GM13976 (cell line): ENCODE data around the gene NXF2.
"Not testable (repeated sequence)": the region's sequence is repeated elsewhere in the genome, so short reads cannot be mapped to it uniquely, and the experiment has no call there.

ENCODE experiments used
- DNase-seq: peaks from one replicate; pipeline ENCODE4 v3.0.0; 2012; ENCODE audit warnings: low spot score
- in situ Hi-C: fragments of 300-500 bp; cut with MboI; formaldehyde crosslinking; loops from one replicate; pipeline ENCODE4 v1.12.0; 2022; ENCODE audit warnings: low sequenced_read_pairs, mixed read lengths, inconsistent platforms; ENCODE audit not compliant: unreplicated experiment
- TF ChIP-seq, protein P1 (sequence below): IDR thresholded peaks from 2 replicates; pipeline ENCODE4 v1.5.1; 2012; ENCODE audit warnings: borderline replicate concordance, mild to moderate bottlenecking; ENCODE audit not compliant: insufficient read depth; ENCODE audit errors: extremely low read depth, missing control alignments, control extremely low read depth

NXF2 gene, protein sequence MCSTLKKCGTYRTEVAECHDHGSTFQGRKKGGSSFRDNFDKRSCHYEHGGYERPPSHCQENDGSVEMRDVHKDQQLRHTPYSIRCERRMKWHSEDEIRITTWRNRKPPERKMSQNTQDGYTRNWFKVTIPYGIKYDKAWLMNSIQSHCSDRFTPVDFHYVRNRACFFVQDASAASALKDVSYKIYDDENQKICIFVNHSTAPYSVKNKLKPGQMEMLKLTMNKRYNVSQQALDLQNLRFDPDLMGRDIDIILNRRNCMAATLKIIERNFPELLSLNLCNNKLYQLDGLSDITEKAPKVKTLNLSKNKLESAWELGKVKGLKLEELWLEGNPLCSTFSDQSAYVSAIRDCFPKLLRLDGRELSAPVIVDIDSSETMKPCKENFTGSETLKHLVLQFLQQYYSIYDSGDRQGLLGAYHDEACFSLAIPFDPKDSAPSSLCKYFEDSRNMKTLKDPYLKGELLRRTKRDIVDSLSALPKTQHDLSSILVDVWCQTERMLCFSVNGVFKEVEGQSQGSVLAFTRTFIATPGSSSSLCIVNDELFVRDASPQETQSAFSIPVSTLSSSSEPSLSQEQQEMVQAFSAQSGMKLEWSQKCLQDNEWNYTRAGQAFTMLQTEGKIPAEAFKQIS

DNA sequence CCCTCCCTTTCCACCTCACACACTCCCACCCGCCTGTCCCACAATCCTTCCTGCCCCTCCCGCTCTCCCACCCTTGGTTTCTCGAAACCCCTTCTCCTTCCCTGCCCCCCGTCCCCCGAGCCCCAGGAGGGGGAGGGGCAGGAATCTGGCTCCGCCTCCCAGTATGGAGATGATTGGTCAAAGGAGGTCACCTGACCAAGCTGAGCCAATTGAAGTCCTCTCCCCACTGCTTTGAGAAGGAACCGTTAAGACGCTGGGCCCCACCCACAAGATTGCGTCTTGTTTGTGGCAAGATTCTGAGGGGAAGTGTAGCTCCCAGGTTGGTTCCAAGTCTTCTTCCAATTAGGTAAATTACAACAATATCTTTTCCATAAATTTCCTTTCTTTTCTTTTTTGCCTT, at the start of gene NXF2:
Gene NXF2, plus strand, starts transcription at position 275 of the 400 bp plus-strand sequence. CDS start 59,912 bp downstream, outside the sequence.
- in situ Hi-C loops, DNase-seq: not testable (repeated sequence)

DNA sequence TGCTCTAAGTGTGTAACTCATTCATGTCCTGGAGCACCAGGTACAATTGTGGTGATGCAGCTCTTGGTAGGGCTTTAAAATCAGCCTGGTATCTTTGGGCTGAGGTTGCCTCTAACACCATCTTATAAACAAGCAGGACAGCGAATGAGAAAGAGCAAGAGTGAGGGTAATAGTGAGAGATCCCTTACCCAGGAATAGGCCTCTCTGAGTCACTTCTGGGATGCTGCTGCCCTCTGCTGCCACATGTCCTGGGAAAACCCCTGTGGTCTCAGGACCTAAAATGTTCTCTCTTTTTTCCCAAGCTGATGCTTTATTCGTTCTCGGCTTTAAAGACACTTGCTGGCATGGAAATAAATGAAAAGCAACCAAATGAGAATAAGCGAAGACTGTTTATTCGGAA, 39.0 kb upstream of the NXF2 start:
- in situ Hi-C loops, DNase-seq: not testable (repeated sequence)

DNA sequence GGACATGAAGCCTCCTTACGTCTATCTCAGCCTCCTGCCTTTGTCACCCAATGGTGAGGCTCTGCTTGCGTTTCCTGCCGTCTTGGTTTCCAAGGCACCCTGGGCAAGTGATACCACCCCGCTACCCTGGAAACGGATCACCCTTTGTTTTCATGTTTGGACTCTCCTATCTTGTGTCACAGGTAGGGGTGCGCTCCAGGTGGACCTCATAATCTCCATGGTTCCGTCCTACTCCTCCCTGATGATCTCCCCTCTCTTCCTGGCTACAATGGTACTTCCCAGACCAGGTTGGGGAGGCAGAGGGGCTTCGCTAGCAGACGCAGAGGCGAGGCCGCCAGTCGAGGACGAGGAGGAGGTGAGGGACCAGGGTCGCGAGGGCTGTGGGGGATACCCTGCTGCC, 32.0 kb upstream of the NXF2 start, which contains the start of gene TCP11X1:
Gene TCP11X1, plus strand, starts transcription at position 316 of the 400 bp plus-strand sequence.
- in situ Hi-C loops, DNase-seq: not testable (repeated sequence)

DNA sequence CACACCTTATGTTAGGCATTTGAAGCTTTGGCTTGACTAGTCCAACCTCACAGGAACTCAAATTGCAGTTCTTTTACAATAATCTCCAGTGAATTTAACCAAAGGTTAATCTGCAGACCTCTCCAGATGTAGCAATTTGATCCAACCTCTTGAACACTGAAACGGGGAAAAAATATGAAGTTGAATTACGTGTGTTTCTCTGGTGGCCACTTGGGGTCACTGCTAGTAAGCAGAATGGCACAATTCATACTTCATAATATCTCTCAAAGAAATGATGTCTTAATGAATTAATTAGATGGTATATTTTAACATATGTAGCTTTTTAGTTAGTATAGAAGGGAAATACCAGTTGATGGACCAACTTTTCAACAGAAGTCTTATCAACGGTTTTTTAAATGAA, 30.5 kb upstream of the NXF2 start:
- DNase-seq, in situ Hi-C loops: not testable (repeated sequence)

DNA sequence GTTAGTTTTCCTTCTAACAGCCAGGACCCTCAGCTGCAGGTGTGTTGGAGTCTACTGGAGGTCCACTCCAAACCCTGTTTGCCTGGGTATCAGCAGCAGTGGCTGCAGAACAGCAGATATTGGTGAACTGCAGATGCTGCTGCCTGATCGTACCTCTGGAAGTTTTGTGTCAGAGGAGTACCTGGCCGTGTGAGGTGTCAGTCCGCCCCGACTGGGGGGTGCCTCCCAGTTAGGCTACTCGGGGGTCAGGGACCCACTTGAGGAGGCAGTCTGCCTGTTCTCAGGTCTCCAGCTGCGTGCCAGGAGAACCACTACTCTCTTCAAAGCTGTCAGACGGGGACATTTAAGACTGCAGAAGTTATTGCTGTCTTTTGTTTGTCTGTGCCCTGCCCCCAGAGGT, 11.3 kb upstream of the NXF2 start:
- in situ Hi-C loops, DNase-seq: not testable (repeated sequence)

DNA sequence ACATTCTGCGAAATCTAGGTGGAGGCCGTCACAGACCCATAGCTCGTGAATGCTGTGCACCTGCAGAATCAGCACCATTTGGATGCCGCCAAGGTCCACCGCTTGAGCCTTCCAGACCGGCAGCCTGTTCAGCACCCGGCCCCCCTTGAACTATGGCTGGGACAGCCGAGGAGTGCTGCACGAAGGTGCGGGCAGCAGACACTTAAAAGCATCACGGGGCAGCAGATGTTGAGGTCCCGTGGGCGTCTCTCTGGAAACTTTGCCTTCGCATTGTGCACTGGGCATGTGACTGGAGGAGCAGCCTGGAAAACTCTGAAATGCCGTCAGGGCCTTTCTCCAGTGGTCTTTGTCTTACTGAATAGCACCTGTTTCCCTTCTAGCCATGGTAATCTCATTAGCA, 6.7 kb upstream of the NXF2 start:
- DNase-seq, in situ Hi-C loops: not testable (repeated sequence)

DNA sequence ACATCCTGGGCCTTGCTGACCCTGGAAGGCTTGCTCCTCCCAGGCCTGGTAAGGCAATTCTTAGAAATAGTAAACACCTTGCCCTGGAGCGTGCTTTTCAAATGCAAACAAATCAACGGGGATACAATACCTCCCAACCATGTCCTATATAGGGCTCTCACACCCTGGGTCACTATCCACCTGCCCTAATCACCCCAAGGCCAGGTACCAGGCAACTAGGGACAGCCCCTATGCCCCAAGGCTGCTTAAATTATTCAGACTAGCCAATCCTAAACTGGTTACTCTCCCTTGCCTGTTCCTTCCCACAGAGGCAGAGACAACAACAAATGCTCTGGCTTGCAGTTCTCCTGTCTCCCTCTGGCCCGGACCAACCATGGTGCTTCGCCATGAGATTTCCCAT, 25.3 kb downstream of the NXF2 start:
- in situ Hi-C loops, DNase-seq: not testable (repeated sequence)

DNA sequence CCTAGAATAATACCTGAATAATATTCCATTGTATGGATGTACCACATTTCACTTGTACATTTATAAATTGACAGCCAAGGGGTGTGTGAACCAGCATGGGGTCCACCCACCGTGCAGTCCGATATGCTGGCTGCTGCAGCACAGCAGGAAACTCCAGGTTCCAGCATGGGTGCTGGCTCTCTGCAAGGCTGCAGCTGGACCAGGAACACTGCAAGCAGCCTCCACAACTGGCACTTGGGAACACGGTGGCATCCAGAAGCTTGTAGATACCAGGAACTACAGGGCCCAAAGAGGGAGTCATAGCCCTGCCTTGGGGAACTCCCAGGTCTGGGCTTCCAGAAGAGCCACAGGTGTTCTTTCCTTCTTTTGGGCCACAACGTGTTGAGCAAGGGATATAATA, 91.2 kb downstream of the NXF2 start:
- TF ChIP-seq, protein P1, sequence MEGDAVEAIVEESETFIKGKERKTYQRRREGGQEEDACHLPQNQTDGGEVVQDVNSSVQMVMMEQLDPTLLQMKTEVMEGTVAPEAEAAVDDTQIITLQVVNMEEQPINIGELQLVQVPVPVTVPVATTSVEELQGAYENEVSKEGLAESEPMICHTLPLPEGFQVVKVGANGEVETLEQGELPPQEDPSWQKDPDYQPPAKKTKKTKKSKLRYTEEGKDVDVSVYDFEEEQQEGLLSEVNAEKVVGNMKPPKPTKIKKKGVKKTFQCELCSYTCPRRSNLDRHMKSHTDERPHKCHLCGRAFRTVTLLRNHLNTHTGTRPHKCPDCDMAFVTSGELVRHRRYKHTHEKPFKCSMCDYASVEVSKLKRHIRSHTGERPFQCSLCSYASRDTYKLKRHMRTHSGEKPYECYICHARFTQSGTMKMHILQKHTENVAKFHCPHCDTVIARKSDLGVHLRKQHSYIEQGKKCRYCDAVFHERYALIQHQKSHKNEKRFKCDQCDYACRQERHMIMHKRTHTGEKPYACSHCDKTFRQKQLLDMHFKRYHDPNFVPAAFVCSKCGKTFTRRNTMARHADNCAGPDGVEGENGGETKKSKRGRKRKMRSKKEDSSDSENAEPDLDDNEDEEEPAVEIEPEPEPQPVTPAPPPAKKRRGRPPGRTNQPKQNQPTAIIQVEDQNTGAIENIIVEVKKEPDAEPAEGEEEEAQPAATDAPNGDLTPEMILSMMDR: no peak
- in situ Hi-C loops: no loop called here
- no peak for DNase-seq

DNA sequence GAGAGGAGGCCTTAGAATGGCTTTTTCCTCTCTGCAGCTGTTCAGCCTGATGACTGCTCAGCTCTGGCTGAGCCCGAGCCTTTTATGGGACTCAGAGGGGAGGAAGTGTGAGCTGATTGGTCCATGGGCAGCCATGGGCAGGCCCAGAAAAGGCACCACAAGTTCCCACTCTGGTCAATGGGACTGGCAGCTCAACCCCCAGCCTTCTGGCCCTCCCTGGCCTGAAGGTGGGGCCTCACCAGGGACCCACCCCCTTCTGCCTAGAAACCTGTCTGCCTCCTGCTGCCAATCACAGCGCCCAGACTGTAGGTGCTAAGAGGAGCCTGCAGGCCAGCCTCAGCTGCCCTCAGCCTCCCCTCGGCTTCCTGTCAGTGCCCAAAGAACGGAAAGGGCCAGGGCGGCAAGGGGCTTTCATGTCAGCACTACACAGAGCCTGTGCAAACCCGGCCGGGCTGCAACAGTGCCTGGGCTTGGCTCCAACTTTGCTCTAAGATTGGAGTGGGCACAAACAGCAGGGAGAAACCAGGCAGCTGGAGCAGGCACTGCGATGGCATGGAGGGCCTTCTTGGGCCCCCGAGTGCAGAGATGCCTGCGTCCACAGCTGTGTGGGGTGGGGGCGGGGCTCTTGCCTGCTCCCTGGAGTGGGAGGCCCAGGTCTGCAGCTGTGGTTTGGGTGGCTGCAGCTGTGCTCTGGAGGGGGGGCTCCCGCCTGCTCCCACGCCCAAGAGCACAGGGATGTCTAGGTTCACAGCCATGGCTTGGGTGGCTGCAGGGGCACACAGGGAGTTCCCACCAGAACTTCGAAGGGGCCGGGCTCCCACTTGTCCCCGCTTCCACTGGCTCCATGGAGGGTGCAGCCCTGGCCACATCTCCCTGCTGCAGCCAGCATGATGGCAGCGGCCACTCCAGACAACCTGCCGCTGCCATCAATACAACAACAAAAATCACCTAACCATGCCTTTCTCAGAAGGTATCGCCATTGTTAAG, 92.6 kb downstream of the NXF2 start:
- in situ Hi-C loops: no loop called here
- TF ChIP-seq, protein P1: no peak
- DNase-seq: no peak

DNA sequence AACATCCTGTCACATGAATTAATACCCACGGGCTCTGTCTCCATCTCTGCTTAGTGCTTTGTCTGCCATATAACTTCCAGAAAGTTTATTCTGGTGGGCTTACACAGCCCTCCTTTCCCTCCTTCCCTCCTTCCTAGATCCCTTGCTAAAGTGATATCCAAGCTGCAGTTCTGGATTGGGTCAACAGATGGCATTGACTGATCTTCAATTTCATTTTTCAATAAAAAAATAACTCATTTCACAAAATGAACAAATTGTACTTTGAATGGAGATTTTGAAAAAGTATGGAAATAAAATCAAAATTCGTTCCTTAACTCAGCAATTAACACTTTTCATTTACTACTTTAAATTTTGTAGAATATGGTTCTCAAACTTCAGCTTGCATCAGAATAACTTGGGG, 94.9 kb downstream of the NXF2 start:
- TF ChIP-seq, protein P1: no peak
- no peak for DNase-seq
- in situ Hi-C loops: no loop called here
